SK-N-DZ (cell line): Measurements from ENCODE around the gene RAB3A.
A peak's percentile ranks its signal among the peaks of the same experiment; 100 is the strongest.
"Not testable (repeated sequence)": the region's sequence is repeated elsewhere in the genome, so short reads cannot be mapped to it uniquely, and the experiment has no call there.

ENCODE experiments used
- DNase-seq: peaks from one replicate; pipeline ENCODE4 v3.0.0-alpha.2; 2015; ENCODE audit warnings: low spot score

The RAB3A gene

DNA sequence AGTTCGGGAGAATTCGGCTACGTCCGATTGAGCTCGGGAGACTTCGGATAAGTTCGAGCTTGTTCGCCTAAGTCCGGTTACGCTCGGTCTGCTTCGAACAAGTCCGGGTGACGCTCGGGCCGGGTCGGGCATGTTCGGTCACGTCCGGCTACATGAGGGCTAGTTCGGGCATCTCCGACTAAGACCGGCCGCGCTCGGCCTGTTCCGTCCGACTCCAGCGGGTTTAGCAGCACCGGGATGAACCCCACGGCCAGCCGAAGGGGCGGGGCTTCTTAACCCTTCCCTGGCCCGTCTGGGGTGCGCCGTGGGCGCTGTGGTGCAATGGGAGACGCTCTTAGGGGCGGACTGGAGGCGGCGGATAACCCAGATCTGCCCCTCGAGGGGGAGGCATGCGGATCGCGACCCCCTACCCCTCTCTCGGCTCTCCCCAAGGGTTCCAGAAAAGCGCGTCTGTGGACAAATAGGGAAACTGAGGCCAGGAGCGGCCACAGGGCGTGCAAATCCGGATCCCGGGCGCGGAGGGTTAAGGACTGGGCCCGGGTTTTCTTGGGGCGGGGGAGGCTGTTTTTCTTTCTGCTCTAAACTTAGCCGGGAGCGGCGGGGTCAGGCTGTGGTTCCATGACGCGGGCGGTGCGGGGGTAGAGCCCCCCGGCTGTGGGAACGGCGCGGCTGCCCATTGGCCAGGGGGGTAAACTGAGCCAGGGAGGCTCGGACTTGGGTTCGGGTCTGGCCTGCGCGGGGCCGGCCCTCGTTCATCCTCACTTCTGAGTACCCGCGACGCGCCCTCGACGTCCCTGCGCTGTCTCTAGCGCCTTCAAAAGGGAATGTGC is 20.9 kb upstream of the RAB3A start:
- DNase-seq: peak; percentile 93

GRCh38 chr19:18223860-18224524 is 20.1 kb upstream of the RAB3A start:
- DNase-seq: peak; percentile 59

DNA sequence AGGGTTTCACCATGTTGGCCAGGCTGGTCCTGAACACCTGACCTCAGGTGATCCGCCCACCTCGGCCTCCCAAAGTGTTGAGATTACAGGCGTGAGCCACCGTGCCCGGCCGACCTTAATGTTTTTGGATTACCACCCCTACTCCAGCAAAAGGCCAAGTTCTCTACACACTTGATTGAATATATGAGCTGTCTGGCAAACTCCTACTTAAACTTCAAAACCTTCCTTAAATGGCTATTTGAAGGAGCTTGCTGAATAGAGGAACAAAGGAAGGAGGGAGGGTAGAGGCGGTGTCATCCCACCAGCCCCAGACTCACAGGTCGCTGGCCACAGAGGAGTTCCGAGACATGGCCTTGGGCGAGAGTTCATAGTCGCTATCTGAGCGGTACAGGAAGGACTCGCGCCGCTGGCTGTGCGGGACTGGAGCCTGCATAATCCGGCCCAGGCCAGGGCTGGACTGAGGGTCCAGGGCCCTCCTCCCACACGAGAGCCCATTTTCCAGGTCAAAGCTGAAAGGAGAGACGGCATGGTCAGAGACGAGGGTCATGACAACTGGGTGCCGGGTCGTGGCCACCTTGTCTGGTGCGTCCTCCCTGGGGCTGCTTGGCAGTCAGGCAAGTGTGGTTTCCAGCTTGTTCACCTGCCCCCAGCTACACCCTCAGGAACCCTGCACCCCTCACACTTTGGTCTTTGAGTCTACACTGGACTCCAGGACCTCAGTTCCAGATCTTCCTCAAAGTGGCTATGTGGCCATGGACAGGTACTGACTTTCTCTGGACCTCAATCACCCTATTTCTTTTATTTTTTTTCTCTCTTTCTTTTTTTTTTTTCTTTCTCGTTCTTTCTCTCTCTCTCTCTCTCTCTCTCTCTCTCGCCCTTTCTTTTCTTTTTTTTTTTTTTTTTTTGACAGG is 18.2 kb upstream of the RAB3A start:
- DNase-seq: no peak

- DNase-seq: no peak
These were observed 16.9 kb upstream of the RAB3A start for GRCh38 chr19:18220632-18221275.

- no peak for DNase-seq
These were observed 16.2 kb upstream of the RAB3A start for GRCh38 chr19:18219911-18220631.

- no peak for DNase-seq
These were observed 14.8 kb upstream of the RAB3A start for GRCh38 chr19:18218600-18218999.

GRCh38 chr19:18218159-18218558 is 14.3 kb upstream of the RAB3A start:
- DNase-seq: no peak

DNA sequence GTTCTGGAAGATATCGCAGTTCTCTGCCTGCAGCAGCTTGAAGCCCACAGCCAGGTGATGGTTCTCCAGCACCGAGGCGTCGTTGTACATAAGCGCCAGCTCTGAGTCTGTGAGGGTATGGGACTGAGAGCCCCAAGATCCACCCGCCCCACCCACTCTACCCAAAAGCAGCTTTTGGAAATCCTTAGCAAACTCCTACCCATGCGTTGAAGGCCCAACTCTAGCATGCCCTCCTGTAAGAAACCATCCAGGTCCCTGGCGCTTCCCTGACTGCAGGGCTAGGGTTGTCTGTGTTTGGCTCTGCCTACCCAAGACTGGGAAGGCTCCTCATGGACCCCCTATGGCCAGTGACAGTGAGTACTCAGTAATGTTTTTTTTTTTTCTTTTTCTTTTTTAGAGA is 12.9 kb upstream of the RAB3A start:
- DNase-seq: no peak

DNA sequence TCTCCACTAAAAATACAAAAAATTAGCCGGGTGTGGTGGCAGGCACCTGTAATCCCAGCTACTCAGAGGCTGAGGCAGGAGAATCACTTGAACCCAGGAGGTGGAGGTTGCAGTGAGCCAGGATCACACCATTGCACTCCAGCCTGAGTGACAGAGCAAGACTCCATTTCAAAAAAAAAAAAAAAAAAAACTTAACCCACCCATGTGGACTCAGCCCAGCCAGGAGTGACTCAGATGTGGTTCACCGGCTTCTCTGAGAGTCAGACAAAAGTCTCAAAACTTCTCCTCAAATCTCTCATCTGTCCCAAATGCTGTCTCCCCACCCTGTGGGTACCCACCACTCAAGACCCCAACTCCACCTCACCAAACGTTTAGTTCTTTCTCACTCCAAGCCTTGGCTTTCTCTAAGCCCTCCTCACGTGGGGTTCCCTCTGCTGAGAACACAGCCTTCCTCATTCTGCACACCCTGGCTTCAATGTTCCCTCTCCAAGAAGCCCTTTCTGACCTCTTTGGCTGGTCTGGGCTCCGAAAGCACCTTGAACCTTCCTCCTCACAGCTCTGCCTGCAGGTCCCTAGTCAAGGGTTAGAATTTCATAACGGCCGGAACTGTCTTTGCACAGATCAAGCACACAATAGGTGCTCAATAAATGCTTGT is 11.1 kb upstream of the RAB3A start:
- no peak for DNase-seq

GRCh38 chr19:18211683-18212082 is 7.8 kb upstream of the RAB3A start:
- DNase-seq: no peak

GRCh38 chr19:18209912-18210311 is 6.1 kb upstream of the RAB3A start:
- DNase-seq: not testable (repeated sequence)

GRCh38 chr19:18208098-18208951 is 4.5 kb upstream of the RAB3A start:
- DNase-seq: no peak

GRCh38 chr19:18206018-18206417 is 2.2 kb upstream of the RAB3A start:
- no peak for DNase-seq

GRCh38 chr19:18205200-18205892 is 1.5 kb upstream of the RAB3A start:
- no peak for DNase-seq

- DNase-seq: no peak
These were observed 755 bp upstream of the RAB3A start for GRCh38 chr19:18204394-18205199.

- DNase-seq: no peak
These were observed 407 bp downstream of the RAB3A start for GRCh38 chr19:18203408-18203862.

GRCh38 chr19:18202778-18203407 is 949 bp downstream of the RAB3A start:
- peak; percentile 52 for DNase-seq
